ENCODE data around the gene PLA2R1. TPM values are rescaled to one million over a fixed set of nuclear protein-coding genes. Genes with fewer than 3 reads are reported as not detected.

Gene PLA2R1
- total and polyA plus RNA-seq, 7 donors: 0.17 to 0.97 (median 0.26) TPM

GRCh38 chr2:159905926-159906714, 156.3 kb downstream of the PLA2R1 start:
- Histone ChIP-seq H3K4me3 (no peak overlapping the region), H3K36me3 (ENCODE audit: insufficient read depth in 1 of 2, low read depth in 1 of 2) (no peaks in the 10 kb centered on the region), H3K4me1 (peaks cover 6% of the 10 kb centered on the region), H3K9me3 (no peaks in the 10 kb centered on the region), H3K27me3 (ENCODE audit: insufficient read depth in 3 of 3, low read length in 2 of 3) (peaks cover 0 to 12% (median 7%) of the 10 kb centered on the region in 3 donors), H3K27ac (no peak overlapping the region)
- intact Hi-C loops (cut with DNase I): no loop called here
- DNase-seq: no peak
- WGBS, 3 donors: 78 to 89% (median 81%) methylated on average over 7 of the region's 7 CpGs
- TF ChIP-seq CTCF (IDR thresholded peaks at IDR 0.05): no peak
- no peak for ATAC-seq

GRCh38 chr2:159904959-159905305, 157.5 kb downstream of the PLA2R1 start:
- intact Hi-C loops (cut with DNase I): no loop called here
- peaks cover 6% of the 10 kb centered on the region for H3K4me1 ChIP-seq
- peaks cover 0 to 12% (median 7%) of the 10 kb centered on the region in 3 donors for H3K27me3 ChIP-seq (ENCODE audit: insufficient read depth in 3 of 3, low read length in 2 of 3)
- TF ChIP-seq CTCF (IDR thresholded peaks at IDR 0.05): no peak
- DNase-seq: peak in 1 of 2 donors; percentile 65
- no peaks in the 10 kb centered on the region for H3K9me3 ChIP-seq
- WGBS, 3 donors: 30 to 39% (median 30%) methylated on average over 10 of the region's 10 CpGs
- peak overlapping the region; percentile 66 for H3K4me3 ChIP-seq
- H3K27ac ChIP-seq: no peak overlapping the region
- no peaks in the 10 kb centered on the region for H3K36me3 ChIP-seq (ENCODE audit: insufficient read depth in 1 of 2, low read depth in 1 of 2)
- ATAC-seq: peak; percentile 27 to 49 (median 36)

GRCh38 chr2:159904127-159904958, 158.1 kb downstream of the PLA2R1 start, which contains the start of gene LY75:
LY75 (minus strand) TSS chr2:159904756.
- Histone ChIP-seq H3K27ac (no peak within 1 kb of the TSS), H3K9me3 (no peaks in the 10 kb centered on the region), H3K4me1 (peaks cover 6% of the 10 kb centered on the region), H3K27me3 (ENCODE audit: insufficient read depth in 3 of 3, low read length in 2 of 3) (peaks cover 0 to 12% (median 7%) of the 10 kb centered on the region in 3 donors), H3K36me3 (ENCODE audit: insufficient read depth in 1 of 2, low read depth in 1 of 2) (no peaks in the 10 kb centered on the region), H3K4me3 (peak within 1 kb of the TSS; percentile 66)
- intact Hi-C loops (cut with DNase I): no loop called here
- TF ChIP-seq CTCF (IDR thresholded peaks at IDR 0.05): no peak
- peak; percentile 57 to 70 (median 66) for ATAC-seq
- 2% methylated on average over 51 to 74 of the region's 74 CpGs for WGBS, 3 donors
- DNase-seq: peak; percentile 49 to 69

- Histone ChIP-seq H3K9me3 (no peaks in the 10 kb centered on the region), H3K36me3 (ENCODE audit: insufficient read depth in 1 of 2, low read depth in 1 of 2) (no peaks in the 10 kb centered on the region), H3K4me3 (peak overlapping the region; percentile 66), H3K27ac (no peak overlapping the region), H3K4me1 (peaks cover 6% of the 10 kb centered on the region), H3K27me3 (ENCODE audit: insufficient read depth in 3 of 3, low read length in 2 of 3) (peaks cover 0 to 12% (median 7%) of the 10 kb centered on the region in 3 donors)
- intact Hi-C loops (cut with DNase I): no loop called here
- no peak for TF ChIP-seq CTCF (IDR thresholded peaks at IDR 0.05)
- DNase-seq (peak in 1 of 2 donors; percentile 51), ATAC-seq (peak; percentile 40 to 63 (median 51))
- 6 to 11% (median 10%) methylated on average over 17 of the region's 17 CpGs for WGBS, 3 donors
These were observed 158.8 kb downstream of the PLA2R1 start for GRCh38 chr2:159903443-159904126.
